HS-27A (cell line): ENCODE data around the gene ABTB2.

Experiments used
- DNase-seq: peaks from one replicate; pipeline ENCODE4 v3.0.0-alpha.2; 2012; ENCODE audit warnings: low read depth, missing footprints

Gene ABTB2

GRCh38 chr11:34166806-34167740, 190.7 kb downstream of the ABTB2 start:
- no peak for DNase-seq

DNA sequence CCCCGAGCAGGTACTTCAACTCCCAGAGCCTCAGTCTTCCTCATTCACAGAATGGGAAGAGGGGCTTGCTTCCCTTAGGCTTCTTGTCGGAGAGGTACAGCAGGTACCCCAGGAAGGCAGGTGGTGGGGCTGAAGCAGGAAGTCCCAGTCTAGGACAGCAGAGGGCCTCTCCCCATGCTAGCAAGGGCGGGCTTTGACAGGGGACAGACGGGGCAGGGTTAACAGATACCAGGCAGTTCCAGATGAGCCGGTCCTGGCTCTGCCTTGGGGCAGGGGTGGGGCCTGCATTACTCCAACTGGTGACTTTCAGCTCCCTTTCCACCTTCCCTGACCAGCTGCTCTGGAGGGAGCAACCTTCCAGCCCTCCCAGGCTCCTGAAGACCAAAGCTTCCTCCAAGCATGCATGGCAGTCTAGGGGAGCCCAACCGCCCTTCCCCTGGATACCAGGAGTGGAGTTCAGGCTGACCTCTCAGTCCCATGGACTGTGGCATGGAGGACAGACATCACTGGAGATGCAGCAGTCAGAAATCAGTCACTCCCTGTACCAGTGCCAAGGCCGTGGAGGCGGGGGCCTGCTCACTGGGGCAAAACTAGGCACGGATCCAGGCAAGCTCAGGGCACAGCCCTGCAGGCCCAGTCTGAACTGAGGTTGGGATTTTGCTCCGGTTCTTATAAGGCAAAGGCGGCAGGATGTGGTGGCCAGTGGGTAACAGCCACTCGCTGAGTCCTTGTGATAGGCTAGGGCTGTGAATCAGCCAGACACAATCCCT, 191.8 kb downstream of the ABTB2 start:
- no peak for DNase-seq

- DNase-seq = no peak
These were observed 192.7 kb downstream of the ABTB2 start for GRCh38 chr11:34165121-34165520.

- no peak for DNase-seq
These were observed 195.0 kb downstream of the ABTB2 start for GRCh38 chr11:34162856-34163255.

DNA sequence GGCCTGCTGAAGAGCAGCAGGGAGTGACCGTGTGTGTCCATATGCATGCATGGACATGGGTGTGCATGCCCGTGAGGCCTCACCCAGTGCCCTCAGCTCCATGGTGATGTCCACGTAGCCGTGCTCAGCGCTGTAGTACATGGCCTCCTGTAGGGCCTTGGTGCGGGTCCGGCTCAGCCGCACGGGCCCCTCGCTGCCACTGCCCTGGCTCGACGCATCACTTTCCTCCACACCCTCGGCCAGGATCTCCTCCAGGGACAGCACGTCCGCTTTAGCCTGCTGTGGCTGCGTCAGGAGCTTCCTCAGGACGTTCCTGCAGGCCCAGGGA, 195.4 kb downstream of the ABTB2 start:
- DNase-seq = no peak

GRCh38 chr11:34161812-34162492, 195.9 kb downstream of the ABTB2 start:
- no peak for DNase-seq

- no peak for DNase-seq
These were observed 196.4 kb downstream of the ABTB2 start for GRCh38 chr11:34161361-34161760.

DNA sequence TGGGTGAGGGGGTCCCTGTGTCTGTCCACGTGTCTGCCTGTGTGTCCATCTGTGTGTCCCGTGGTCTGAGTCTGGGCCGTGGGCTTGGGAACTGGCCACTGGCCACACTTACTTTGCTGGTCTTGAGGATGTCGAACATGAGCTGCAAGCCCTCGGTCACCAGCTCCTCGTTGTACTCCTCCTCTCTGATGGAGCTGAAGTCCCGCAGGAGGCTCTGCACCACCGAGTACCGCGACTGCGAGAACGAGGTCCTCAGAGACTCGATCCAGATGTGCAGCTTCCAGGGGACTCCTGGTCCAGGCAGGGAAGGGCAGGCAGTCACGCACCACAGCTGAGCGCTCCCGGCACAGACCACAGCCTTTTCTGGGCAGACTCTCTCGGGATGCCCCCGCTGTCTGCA, 197.0 kb downstream of the ABTB2 start:
- DNase-seq = no peak

DNA sequence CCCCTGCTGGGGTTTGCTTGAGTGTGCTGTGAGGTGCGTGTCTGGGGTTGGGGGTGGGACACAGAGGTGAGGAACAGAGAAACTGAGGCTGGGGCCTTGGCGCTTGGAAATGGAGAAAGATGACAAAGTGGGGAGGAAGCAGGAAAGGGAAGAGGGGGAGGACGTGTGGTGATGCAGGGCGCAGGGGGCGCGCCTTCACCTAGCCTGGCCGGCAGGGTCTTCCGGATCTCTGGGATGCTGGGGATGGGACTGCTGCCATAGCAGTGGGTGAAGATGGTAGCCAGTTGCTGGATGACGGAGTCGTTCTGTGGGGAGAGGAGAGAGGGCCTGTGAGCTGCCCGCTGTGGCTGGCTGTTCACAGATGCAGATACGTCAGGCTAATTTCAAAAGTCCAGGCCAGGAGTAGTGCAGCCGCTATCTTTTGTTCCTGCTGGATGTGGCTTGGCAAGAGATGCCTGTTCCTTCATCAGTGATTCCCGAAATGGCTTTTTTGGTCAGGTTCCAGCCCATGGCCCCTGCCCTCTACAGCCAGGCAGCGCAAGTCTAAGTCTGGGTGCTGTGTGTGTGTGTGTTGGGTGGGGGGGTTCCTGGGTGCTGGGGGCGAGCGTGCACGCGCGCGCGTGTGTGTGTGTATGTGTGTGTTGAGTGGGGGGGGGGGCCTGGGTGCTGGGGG, 197.6 kb downstream of the ABTB2 start:
- no peak for DNase-seq

GRCh38 chr11:34158661-34159060, 199.1 kb downstream of the ABTB2 start:
- DNase-seq = no peak

GRCh38 chr11:34157163-34157562, 200.6 kb downstream of the ABTB2 start:
- DNase-seq = no peak

DNA sequence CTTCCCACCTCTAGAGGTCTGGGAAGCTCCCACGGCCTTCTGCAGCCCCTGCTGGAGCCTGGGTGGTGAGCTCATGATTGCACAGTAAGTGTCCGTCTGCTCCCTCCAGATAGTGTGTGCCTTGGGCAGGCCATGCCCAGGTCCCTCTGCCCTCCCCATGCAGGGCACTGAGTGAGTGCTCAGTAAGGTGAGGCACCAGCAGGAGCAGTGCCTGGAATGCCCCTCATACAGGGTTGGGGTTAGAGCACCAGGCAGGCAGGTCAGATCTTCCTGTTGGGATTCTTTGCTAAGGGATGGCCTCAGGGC, 202.1 kb downstream of the ABTB2 start:
- no peak for DNase-seq

- no peak for DNase-seq
These were observed 202.6 kb downstream of the ABTB2 start for GRCh38 chr11:34155057-34155756.

GRCh38 chr11:34154059-34154875, 203.5 kb downstream of the ABTB2 start:
- no peak for DNase-seq

DNA sequence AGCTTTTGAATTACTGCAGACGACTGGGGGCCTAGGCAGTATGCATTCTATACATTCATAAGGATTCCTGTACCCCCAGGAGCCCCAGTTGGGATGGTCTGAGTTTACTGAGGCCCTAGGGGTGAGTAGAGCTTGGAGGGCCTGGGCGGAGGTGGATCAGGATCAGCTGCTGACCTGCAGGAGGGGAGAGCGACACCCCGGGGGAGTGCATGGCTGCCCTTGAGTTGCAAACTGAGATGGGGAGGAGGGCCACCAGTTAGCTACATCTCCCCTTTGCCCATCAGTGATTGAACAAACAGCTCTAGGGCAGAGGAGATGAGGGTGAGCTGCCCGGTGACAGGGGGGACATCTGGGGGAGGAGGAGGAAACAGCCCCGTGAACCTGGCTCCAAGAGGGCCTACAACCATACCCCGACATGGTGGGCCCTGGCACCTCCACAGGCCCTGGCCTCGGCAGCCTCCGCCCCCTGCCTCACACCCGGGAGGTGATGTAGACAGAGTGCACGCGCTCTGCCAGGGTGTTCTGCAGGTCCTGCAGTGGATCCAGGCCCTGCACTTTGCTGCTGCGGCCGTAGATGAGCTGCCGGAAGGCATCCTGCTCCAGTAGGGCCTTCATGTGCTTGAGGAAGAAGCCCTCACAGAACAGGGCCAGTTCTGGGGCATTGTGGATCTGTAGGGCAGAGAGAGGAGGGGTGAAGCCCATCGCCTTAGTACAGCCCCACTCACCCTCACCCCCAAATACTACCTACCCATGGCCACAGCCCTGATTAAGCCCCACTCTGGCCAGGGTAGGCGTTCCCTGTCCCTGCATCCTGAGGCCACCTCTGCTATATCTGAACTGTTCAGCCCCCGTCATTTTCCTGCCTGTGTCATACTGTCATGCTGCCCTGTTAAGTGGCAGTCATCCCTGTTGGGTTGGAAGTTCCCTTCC, 205.6 kb downstream of the ABTB2 start:
- no peak for DNase-seq

GRCh38 chr11:34151166-34151565, 206.6 kb downstream of the ABTB2 start:
- DNase-seq = no peak

DNA sequence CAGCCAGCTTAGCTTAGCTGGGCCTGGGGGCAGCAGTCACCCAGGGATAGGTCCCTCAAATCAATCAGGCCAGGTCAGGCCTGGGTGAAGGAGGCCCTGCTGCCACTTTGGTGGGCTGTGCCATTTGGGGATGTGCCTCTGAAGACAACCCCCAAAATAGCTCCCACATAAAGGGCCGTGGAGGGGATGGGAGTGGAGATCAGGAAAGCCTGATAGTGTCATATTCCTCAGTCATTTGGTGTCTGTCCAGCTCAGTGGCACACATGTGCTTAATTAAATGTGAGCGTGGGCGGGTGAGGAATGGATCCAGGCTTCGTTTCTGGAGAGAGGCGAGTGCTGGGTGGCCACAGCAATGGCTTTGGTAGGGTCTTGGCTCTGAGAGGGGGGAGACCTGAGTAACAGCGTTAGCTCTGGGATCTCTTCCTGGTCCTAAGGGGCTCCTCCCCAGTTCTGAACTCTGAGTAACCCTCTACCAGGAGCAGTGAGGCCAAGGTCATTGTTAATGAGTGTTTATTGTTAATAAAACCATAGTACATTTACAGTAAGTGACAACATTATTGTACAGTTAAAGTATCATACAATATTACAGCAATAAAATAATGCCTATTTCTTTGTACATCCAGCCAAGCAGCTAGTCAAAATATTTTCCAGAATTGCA, 207.2 kb downstream of the ABTB2 start:
- DNase-seq = no peak

GRCh38 chr11:34149786-34150185, 208.0 kb downstream of the ABTB2 start:
- no peak for DNase-seq

DNA sequence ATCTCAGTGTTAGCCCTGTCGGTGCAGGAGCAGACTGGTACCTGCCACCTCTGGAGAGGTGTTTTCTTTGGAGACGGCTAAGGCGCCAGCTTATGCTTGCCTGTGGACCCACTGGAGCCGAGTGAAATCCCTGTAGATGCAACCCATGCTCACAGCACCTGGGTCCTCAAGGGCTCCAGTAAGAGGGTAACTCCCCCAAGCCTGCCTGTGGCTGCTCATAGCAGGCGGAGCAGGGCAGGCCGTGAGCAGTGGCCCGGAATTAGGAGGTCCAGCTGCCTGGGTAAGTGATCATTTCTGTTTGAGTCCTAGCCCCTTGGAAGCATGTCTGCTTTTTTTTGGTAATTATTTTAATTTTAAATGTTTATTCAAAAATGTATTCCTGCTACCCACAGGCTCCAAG, 208.5 kb downstream of the ABTB2 start:
- DNase-seq = no peak
